ENCODE measurements around the gene PDIA4. TPM values are rescaled to one million over a fixed set of nuclear protein-coding genes. Genes with fewer than 3 reads are reported as not detected.
A peak's percentile ranks its signal among the peaks of the same experiment; 100 is the strongest.
"Not testable (repeated sequence)": the region's sequence is repeated elsewhere in the genome, so short reads cannot be mapped to it uniquely, and the experiment has no call there.

Gene PDIA4
- total RNA-seq, 1 donor from 2014 or later, result 266 TPM

- TF ChIP-seq, protein P1, sequence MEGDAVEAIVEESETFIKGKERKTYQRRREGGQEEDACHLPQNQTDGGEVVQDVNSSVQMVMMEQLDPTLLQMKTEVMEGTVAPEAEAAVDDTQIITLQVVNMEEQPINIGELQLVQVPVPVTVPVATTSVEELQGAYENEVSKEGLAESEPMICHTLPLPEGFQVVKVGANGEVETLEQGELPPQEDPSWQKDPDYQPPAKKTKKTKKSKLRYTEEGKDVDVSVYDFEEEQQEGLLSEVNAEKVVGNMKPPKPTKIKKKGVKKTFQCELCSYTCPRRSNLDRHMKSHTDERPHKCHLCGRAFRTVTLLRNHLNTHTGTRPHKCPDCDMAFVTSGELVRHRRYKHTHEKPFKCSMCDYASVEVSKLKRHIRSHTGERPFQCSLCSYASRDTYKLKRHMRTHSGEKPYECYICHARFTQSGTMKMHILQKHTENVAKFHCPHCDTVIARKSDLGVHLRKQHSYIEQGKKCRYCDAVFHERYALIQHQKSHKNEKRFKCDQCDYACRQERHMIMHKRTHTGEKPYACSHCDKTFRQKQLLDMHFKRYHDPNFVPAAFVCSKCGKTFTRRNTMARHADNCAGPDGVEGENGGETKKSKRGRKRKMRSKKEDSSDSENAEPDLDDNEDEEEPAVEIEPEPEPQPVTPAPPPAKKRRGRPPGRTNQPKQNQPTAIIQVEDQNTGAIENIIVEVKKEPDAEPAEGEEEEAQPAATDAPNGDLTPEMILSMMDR (IDR thresholded peaks at IDR 0.05; ENCODE audit: insufficient read depth, low read depth, low read length), result no peak
- no peak for TF ChIP-seq EZH2 (IDR thresholded peaks at IDR 0.05; ENCODE audit: insufficient read depth, low read length)
- no peak for FAIRE-seq
- Mint-ChIP-seq H3K36me3 (ENCODE audit: low read depth, unreplicated experiment) (no peaks in the 10 kb centered on the region), H3K9me3 (ENCODE audit: unreplicated experiment) (peaks cover 4% of the 10 kb centered on the region), H3K27me3 (ENCODE audit: low read depth, unreplicated experiment) (peaks cover 2% of the 10 kb centered on the region), H3K4me1 (ENCODE audit: low read depth, unreplicated experiment) (peaks cover 3% of the 10 kb centered on the region), H3K27ac (ENCODE audit: unreplicated experiment) (peak overlapping the region; percentile 68), H3K4me3 (ENCODE audit: unreplicated experiment) (peak overlapping the region; percentile 98)
- peak overlapping the region; percentile 88 for H2AFZ ChIP-seq (ENCODE audit: low read depth, low read length)
- H3K4me2 ChIP-seq (ENCODE audit: low read length), result peak overlapping the region; percentile 96
- H3K4me3 ChIP-seq (ENCODE audit: insufficient read depth, low read depth, low read length), result peak overlapping the region; percentile 93
- no peak overlapping the region for H3K27ac ChIP-seq (ENCODE audit: low read depth, low read length)
- no peaks in the 10 kb centered on the region for H3K79me2 ChIP-seq (ENCODE audit: insufficient read depth, low read length)
- no peak for DNase-seq (ENCODE audit: low read depth)
- no peaks in the 10 kb centered on the region for H3K36me3 ChIP-seq (ENCODE audit: insufficient read depth, low read length)
- no peaks in the 10 kb centered on the region for H3K9me3 ChIP-seq (ENCODE audit: insufficient read depth, low read depth, low read length)
- H3K4me1 ChIP-seq (ENCODE audit: insufficient read depth, low read length), result no peaks in the 10 kb centered on the region
- H3K9ac ChIP-seq (ENCODE audit: low read length), result peak overlapping the region; percentile 73
- H3K27me3 ChIP-seq (ENCODE audit: insufficient read depth, low read length), result peaks cover 3% of the 10 kb centered on the region
- H4K20me1 ChIP-seq (ENCODE audit: insufficient read depth, low read length), result no peaks in the 10 kb centered on the region
Observed at GRCh38 chr7:148982654-148983199, 45.6 kb downstream of the PDIA4 start.

DNA sequence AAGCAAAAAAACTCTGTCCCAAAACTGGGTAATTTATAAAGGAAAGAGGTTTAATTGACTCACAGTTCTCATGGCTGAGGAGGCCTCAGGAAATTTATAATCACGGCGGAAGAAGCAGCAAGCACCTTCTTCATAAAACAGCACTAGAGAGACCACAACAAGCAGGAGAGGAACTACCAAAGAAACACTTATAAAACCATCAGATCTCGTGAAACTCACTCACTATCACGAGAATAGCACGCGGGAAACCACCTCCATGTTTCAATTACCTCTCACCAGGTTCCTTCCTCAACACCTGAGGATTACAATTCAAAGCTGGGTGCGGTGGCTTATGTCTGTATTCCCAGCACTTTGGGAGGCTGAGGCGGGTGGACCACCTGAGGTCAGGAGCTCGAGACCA is 48.5 kb downstream of the PDIA4 start:
- Mint-ChIP-seq H3K9me3 (ENCODE audit: unreplicated experiment) (peaks cover 4% of the 10 kb centered on the region), H3K4me1 (ENCODE audit: low read depth, unreplicated experiment) (peaks cover 3% of the 10 kb centered on the region), H3K4me3 (ENCODE audit: unreplicated experiment) (no peak overlapping the region), H3K36me3 (ENCODE audit: low read depth, unreplicated experiment) (no peaks in the 10 kb centered on the region), H3K27ac (ENCODE audit: unreplicated experiment) (no peak overlapping the region), H3K27me3 (ENCODE audit: low read depth, unreplicated experiment) (peaks cover 2% of the 10 kb centered on the region)
- H3K27ac ChIP-seq (ENCODE audit: low read depth, low read length), result no peak overlapping the region
- FAIRE-seq (no peak), DNase-seq (ENCODE audit: low read depth) (no peak)
- H3K9me3 ChIP-seq (ENCODE audit: insufficient read depth, low read depth, low read length), result no peaks in the 10 kb centered on the region
- TF ChIP-seq EZH2 (IDR thresholded peaks at IDR 0.05; ENCODE audit: insufficient read depth, low read length), result no peak
- TF ChIP-seq, protein P1 (IDR thresholded peaks at IDR 0.05; ENCODE audit: insufficient read depth, low read depth, low read length), result no peak
- H3K79me2 ChIP-seq (ENCODE audit: insufficient read depth, low read length), result no peaks in the 10 kb centered on the region
- H3K4me1 ChIP-seq (ENCODE audit: insufficient read depth, low read length), result no peaks in the 10 kb centered on the region
- H3K36me3 ChIP-seq (ENCODE audit: insufficient read depth, low read length), result no peaks in the 10 kb centered on the region
- no peak overlapping the region for H2AFZ ChIP-seq (ENCODE audit: low read depth, low read length)
- no peak overlapping the region for H3K4me3 ChIP-seq (ENCODE audit: insufficient read depth, low read depth, low read length)
- H4K20me1 ChIP-seq (ENCODE audit: insufficient read depth, low read length), result no peaks in the 10 kb centered on the region
- no peak overlapping the region for H3K9ac ChIP-seq (ENCODE audit: low read length)
- H3K27me3 ChIP-seq (ENCODE audit: insufficient read depth, low read length), result peaks cover 3% of the 10 kb centered on the region
- H3K4me2 ChIP-seq (ENCODE audit: low read length), result no peak overlapping the region

DNA sequence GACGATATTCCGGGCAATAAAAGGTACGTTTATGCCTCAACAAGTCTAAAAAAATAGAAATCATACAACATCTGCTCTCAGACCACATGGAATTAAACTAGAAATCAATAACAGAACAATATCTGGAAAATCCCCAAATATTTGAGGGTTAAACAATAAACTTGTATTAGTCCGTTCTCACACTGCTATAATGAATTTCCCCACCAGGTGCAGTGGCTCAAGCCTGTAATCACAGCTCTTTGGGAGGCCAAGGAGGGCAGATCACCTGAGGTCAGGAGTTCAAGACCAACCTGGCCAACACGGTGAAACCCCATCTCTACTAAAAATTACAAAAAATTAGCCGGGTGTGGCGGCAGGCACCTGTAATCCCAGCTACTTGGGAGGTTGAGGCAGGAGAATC is 49.2 kb downstream of the PDIA4 start:
- not testable (repeated sequence) for H3K27me3 Mint-ChIP-seq (ENCODE audit: low read depth, unreplicated experiment); FAIRE-seq

More for the DNA sequence above, 49.2 kb downstream of the PDIA4 start:
- H3K36me3 ChIP-seq (ENCODE audit: insufficient read depth, low read length); H3K9me3 ChIP-seq (ENCODE audit: insufficient read depth, low read depth, low read length); H3K27ac Mint-ChIP-seq (ENCODE audit: unreplicated experiment); H2AFZ ChIP-seq (ENCODE audit: low read depth, low read length); H3K9ac ChIP-seq (ENCODE audit: low read length); H3K4me2 ChIP-seq (ENCODE audit: low read length); H4K20me1 ChIP-seq (ENCODE audit: insufficient read depth, low read length); H3K27me3 ChIP-seq (ENCODE audit: insufficient read depth, low read length); H3K36me3 Mint-ChIP-seq (ENCODE audit: low read depth, unreplicated experiment); DNase-seq (ENCODE audit: low read depth); H3K27ac ChIP-seq (ENCODE audit: low read depth, low read length); H3K9me3 Mint-ChIP-seq (ENCODE audit: unreplicated experiment); H3K79me2 ChIP-seq (ENCODE audit: insufficient read depth, low read length); H3K4me1 Mint-ChIP-seq (ENCODE audit: low read depth, unreplicated experiment); H3K4me1 ChIP-seq (ENCODE audit: insufficient read depth, low read length); H3K4me3 ChIP-seq (ENCODE audit: insufficient read depth, low read depth, low read length); H3K4me3 Mint-ChIP-seq (ENCODE audit: unreplicated experiment): not testable (repeated sequence)
